Measurements from ENCODE around the gene ST3GAL3.

DNA sequence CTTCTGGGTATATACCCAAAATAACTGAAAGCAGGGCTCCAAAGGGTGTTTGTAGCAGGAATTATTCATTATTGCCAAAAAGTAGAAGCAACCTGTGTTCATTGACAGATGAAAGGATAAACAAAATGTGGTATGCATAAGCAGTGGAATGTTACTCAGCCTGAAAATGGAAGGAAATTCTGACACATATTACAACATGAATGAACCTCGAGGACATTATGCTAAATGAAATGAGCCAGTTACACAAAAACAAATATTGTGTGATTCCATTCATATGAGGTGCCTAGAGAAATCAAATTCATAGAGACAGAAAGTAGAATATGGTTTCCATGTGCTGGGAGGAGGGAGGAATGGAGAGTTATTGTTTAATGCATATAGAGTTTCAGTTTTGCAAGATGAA lies 140.0 kb downstream of the ST3GAL3 start:
- TF ChIP-seq CTCF (IDR thresholded peaks at IDR 0.05) (no peak), POLR2AphosphoS5 (IDR thresholded peaks at IDR 0.05) (no peak), POLR2A (IDR thresholded peaks at IDR 0.05) (no peak)

All from breast epithelium (tissue), 3 donors.